Cerebellar nuclear complex (tissue), 1 donor: ENCODE data around the gene POU5F1.
A peak's percentile ranks its signal among the peaks of the same experiment; 100 is the strongest.

Experiments
- DNase-seq, 2 experiments: peaks; one replicate each; lab custom pipeline; 2025; lab: John Stamatoyannopoulos, UW

POU5F1 gene

DNA sequence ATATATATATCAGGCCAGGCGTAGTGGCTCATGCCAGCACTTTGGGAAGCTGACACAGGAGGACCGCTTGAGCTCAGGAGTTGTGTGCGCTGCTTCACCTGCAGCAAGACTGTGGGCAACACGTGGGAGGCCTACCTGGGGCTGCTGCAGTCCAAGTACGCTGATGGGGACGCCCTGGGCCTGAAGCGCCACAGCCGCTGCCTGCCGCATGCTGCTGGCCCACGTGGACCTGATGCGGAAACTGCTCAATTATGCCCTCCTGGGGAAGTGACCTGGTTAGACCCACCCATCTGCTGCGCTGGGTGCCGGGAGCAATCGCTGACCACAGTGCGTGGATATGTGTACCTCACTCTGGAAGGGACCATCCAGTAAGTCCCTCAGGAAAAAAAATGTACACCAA, 29.8 kb downstream of the POU5F1 start:
- DNase-seq = no peak

DNA sequence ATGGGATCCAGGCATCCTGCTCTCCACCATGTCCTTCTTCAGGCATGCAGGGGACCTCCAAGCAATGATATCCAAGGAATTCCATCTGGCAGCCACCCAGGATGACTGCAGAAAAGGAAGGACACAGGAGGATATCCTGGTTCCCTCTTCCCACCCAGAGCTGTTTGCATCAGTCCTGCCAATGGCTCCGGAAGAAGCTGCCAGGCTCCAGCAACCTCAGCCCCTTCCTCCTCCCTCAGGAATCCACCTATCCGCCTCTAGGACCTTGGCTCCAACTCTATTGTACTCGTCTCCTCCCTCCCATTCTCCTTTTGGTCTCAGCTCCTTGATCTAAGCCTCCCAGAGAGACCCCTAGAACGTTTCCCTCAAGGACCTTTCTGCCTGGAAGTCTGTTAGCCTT, 30.9 kb downstream of the POU5F1 start:
- no peak for DNase-seq

DNA sequence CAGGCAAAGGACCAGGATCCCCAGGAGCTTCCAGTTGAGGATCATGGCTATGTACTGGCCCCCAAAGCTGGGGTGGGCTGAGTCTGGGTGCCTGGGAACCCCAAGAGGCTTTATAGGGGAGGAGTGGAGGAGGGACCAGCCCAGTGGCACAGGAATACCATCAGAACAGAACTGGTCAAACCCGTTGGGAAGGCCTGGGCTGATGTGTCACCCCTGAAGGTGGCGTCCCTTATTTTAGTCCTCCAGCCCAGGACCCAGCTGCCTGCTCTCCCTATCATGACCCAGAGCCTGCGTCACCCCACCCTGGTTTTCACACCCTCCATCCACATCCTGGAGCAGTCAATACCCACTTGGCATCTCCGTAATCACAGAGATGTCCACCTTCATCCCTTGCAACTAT, 31.5 kb downstream of the POU5F1 start, which contains the start of gene PSORS1C2:
TSS of gene PSORS1C2 (minus strand) at position 85 of the 400 bp plus-strand sequence. CDS start at position 45, 40 bp downstream.
- DNase-seq = no peak

DNA sequence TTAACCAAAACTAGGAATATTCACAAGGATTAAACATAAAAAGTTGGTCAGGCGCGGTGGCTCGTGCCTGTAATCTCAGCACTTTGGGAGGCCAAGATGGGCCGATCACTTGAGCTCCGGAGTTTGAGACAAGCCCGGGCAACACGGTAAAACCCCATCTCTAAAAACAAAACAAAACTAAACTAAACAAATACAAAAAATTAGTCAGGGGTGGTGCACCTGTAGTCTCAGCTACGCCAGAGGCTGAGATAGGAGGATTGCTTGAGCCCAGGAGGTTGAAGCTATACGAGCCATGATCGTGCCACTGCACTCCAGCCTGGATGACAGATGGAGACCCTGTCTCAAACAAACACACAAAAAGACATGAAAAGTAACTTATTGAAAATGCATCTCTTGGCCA, 34.8 kb downstream of the POU5F1 start:
- no peak for DNase-seq

DNA sequence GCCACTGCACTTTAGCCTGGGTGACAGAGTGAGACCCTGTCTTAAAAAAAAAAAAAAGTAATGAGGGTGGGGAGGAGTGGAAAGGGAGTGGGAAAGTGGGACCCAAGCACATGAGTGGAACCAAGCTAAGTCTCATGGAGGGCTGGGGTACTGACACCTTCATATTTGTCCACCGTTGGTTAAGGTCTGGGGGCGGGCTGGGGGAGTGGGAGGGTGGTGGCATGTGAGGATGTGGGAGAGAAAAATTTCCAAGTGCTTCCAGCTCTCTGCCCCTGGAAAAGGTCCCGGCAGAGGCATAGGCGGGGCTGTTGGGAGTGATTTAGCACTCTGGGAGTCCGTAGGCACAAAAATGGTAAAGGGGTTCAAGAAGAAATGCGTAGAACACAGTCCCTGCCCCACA, 37.7 kb downstream of the POU5F1 start:
- DNase-seq = no peak

DNA sequence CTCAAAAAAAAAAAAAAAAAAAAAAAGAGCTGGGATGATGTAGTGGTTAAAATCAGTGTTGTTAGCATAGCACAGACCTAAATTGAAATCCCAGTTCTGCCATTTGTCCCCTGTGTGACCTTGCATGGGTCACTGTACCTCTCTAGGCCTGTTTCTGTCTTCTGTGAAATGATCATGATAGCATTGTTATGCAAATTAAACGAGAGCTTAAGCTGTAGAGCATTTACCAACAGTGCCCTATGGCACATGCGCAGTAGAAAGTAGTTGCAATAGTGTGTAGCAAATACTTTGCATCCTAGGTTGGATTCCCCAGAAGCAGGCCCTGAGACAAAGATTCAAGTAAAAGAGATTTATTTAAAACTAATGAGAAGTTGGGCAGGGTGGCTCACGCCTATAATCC, 38.9 kb downstream of the POU5F1 start:
- DNase-seq = no peak

DNA sequence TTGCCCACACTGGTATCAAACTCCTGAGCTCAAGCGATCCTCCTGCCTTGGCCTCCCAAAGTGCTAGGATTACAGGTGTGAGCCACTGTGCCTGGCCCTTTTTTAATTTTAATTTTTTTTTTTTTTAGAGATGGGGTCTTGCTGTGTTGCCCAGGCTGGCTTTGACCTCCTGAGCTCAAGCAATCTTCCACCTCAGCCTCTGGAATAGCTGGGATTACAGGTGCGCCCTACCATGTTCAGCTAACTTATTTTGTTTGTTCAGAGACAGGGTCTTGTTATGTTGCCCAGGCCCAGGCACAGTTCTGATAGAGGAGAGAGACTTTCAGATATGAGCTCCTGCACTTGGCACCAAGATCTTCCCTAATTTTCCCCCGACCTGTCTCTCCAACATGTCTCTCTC, 39.7 kb downstream of the POU5F1 start:
- no peak for DNase-seq

DNA sequence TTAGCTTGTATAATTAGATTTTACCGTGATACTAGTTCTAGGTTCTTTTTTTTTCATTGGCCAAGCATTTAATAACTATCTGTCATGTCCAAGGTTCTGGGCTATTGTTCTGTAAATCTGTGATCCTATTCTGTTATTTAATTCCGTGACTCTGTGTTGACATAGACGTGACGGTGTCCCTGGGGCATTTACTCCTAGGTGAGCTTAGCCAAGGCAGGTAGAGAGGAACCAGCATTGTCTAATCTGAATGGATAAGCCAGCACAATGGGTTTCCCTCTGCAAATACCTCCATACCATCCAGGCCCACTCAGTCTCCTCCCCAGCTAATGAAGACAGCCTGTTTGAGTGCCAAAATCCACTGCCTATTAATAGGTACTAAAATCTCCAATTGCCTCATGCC, 41.4 kb downstream of the POU5F1 start:
- DNase-seq = no peak

DNA sequence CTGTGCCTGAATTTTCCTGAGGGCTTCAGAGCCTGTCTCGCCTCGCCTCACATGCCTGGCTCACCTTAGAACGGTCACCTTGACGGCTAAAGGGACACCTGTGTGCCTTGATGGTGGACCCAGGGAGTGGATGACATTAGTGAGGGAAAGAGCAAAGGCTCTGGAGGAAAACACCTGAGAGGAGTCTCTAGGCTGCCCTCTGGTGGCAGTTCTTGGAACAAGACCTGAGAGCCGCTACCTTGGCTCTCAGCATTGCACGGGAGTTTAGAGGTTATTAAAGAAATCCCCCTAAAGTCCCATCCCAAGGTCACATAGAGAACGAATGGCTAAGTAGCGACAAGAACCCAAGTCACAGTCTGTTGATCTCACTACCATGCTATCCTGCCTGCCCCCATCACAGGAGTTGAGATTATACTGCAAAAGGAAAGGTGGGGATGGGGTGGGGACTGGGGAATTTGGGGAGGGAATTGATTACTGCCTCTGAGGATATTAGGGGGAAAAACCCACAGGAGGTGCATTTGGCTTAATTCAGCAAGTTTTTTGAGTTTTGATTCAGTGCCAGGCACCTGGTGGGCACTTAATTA, 42.3 kb downstream of the POU5F1 start:
- peak in 1 of 2 experiments; percentile 46 for DNase-seq

DNA sequence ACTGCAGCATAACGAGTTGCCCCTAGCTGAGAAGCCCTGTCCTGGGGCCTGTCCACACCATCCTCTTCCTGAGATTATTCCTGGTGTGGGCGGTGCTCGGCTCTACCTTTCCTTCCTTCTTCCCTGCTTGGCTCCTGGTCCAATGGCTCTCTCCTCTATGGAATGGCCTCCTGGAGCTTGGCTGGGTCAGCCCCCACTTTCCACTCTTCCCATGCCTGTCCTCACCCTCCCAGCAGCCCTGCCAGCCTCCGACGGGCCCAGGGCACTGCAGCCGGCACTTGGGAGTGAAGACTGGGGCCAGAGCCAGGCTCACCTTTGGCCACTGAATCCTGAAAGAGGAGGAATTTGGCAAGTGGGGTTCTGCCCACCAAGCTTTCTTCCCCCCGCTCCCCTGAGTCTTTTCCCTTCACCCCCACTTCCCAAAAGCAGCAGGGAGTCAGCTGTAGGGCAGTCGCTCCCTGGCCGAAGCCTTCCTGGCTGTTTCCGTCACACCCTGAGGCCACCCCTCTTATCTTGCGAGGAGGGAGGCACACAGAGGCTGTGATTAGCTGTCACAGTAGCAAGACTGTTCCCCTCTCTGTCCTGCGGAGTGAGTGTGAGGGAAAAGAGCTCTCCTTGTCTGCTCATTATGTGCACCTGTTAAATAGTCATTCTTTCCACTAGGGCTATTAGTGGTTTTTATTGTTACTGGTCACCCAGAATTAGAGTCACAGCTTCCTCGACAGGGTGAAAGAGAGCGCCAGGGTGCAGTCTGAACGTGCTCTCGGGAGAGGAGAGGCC, 43.9 kb downstream of the POU5F1 start:
- no peak for DNase-seq

DNA sequence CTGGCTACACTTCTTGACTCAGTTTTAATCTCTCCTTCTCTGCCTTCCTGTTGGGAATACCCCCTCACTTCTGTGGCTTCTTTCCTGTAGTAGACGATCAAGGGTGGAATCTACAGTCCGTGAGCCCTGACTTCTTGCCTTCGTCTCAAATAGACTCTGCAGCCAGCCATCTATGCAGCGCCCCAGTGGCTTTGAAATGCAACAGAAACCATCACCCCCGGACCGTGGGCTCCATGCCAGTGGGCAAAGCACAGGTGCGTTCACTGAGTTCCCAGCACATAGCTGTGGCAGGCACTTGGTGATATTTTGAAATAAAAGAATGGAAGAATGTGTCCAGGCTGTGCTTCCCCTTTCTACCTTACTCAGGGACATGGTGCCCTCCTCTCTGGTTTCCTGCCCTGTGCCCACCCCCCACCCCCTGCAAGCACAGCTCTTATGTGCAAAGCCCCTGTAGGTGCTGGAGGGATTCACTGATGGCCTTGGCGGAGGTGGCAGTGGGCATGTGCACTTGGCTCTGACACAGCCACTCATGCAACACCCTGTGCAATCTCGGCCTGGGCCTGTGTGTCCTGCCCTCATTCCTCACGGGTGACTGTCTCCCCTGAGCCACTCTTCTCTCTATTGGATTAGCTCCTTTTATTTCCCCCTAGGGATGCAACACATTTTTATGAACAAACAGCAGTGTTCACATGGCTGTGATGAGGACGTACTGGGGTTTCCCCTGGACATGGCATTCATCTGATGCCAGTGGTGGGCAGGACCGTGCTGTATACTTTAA, 44.7 kb downstream of the POU5F1 start:
- no peak for DNase-seq

DNA sequence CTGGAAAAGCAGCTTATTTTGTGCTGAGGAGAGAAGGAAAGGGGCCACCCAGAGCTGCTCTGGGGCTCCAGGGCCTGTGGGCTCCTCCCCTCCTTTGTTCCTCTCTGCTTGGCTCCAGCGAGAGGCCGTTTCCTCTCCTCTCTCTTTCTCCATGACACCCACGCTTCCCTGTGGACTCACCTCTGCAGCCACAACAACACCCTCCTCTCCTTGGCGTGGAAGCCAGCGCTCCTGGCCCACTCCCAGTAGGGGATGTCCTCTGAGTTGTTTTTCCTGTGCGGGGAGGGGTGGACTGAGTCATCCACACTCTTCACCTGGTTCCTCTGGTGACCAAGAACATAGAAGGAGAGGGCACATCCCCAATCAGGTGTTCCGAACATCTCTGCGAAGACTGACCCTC, 45.3 kb downstream of the POU5F1 start:
- no peak for DNase-seq

DNA sequence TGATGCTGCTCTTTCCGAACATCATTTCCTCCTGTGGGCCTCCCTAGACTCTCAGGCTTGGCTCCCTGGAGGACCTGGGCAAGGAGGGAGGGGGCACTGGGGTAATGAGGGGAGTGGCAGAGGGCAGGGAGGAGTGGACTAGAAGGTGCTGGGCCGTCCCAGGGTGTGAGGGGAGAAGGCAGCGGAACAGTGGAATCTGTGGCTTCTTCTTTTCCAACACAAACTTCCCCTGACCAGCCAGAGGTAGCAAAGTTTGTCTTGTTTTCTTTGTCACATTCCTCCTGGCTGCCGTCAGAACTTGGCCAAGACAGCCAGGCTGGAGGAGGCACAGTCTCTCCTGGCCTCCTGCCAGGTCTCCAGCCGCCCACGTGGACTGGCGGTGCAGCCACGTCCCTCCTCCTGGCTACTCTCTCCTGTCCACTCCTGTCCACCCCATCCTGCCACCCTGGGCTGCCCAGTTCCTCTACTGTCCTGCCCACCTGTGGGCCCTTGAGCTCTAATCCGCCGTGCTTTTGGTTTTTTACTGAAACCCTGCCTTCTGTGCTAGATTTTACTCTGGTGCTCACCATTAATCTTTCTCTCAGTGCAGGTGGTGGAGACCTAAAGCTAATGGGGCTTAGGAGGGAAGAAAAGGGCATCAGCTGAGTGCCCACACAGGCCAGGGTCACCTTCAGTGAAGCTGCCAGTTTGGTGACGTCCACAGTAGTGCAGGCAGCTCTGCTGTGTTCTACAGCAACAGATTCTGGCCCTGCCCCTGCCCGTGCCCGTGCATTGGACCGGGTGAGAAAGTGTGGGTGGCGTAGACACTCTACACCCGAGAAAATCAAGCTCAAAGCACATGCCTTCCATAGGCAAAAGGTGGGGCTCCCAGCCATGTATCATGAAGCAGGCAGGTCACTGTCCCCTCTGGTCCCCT, 47.4 kb downstream of the POU5F1 start:
- DNase-seq = no peak

DNA sequence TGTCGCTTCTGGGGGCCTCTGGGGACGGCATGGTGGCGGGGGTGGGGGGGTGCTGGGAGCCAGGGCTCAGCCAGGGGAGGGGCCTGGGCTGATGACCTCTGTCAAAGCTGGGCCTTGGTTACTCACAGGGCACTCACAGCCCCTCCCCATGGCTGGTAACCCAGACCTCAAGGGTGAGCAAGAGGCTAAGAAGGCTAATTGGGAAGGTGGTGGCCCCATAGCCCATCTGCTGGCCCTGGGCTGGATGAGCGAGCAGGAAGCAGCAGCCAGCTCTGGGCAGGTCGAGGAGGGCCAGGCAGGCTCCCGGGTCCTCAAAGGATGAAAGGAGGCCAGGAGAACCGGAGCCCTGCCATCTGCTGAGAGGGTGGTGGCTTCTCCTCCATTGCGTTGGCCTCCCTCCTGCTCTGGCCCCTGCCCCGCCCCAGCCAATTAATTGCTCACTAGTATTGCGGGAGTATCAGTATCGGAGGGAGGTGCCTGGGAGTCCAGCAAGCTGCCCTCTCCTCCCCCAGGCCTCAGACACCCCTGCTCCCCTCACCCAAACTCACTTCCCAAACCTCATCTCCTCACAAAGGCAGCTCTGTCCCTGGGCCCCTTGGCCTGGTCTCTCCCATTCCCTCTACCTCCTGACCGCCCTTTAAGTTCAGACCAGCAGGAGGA, 49.2 kb downstream of the POU5F1 start:
- no peak for DNase-seq

DNA sequence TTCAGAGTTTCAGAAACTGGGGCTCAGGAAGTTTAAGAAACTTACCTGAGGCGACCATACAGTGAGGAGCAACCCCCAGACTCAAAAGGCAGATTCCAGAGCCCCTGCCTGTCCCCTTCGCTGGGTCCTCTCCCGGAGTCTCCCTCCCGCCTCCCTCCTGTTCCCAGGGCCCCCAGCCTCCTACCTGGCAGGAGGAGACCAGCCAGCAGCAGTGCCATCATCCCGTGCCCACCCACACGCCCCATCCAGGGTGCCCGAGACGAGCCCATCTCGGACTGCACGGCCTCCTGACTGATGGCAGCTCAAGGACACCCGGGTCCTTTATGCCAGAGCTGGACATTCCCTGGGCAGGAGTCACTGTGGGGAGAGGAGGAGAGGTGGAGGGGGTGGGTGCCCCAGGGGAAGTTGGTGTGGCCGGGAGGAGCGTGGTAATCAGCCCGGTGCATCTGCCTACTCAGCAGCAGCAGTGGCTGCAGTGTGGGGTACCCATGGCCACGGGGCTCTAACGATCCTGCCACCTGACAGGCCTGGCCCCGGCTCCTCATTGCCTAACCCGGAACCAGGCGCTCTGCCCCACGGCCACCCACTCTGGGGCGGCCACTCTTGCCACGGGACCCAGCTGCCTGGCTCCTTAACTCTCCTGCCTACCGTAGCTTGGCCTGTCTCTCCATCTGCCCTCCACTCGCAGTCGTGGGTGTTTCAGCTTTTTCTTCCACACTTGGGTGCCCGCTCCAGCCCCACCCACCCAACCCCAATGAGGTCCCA, 50.1 kb downstream of the POU5F1 start, which contains the start of gene CDSN:
TSS of gene CDSN (minus strand) at position 296 of the 765 bp plus-strand sequence. CDS start at position 269, 27 bp downstream.
- no peak for DNase-seq

DNA sequence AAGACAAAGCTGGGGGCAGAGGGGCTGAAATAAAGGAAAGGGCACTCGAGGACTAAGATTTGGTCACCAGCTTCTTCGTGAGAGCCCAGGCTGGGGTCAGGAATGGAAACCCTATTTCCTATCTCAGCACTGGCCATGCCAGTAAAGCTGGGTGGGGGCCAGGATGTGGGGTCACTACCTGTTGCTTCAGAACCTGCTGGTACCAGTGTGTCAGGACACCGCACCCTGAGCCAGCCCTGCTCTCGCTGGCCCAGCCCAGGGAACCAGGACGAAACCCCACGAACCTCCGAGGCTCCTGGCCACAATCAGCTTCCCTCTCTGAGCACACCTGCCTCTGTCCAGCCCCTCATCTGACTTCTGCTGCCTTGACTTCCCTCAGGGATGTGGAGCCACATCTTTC, 52.3 kb downstream of the POU5F1 start:
- DNase-seq = no peak

DNA sequence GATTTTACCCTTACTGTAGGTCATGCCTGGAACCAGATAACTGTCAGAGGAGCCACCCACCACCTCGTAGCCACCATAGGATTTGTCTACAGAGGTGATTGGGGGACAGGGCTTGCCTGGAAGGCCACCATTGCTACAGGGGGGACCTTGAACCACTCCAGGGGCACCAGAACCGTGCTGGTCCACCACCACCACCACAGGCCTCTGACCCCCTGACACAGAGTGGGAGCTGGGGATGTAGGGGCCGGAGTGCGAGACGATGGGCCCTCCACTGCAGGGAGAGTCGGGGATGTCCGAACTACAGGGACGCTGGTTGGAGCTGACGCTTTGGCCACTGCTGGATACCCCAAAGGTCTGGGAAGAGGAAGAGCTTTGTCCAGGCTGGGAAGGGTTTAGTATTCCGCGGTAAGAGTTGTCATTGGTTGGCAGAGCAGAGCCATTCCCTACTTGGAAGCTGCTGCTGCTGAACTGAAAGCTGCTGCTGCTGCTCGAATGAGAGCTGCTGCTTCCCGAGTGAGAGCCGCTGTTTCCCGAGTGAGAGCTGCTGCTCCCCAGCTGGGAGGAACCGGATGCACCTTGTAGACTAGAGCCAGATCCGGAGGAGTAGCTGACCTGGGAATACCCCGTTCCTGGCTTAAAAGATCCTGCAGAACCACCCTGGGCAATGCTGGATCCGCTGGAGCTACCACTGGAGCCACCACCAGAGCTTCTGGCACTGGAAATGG, 53.7 kb downstream of the POU5F1 start:
- DNase-seq = no peak

DNA sequence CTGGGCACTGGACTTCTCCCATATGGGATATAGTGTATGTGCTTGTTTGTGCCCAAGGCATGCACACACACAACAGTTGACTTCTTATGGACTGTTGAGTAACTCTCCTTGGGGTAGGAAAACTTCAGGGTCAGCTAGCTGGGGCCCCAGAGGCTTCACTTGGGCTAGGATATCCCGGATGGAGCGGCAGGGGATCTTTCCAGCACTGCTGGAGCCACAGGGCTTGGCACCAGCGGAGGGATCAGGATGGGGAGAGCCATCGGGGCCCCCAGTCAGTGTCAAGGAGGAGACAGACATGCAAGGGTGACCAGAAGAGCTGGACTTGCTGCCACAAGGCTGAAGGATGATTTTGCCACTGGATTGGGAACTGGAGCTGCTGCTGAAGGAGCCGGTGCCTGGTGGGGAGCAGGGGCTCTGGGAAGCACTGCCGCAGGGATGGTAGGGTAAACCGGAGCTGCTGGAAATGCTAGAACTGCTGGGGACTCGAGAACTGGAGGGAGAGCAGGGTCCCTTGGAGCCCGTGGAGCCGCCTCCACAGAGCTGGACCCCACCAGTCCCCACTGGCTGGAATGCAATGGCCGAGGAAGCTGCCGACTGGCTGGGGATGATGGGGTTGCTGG, 54.4 kb downstream of the POU5F1 start:
- no peak for DNase-seq
